IMR-90 (cell line): ENCODE results near the gene FBXO15. TPM values are rescaled to one million over a fixed set of nuclear protein-coding genes. Genes with fewer than 3 reads are reported as not detected.

Source experiments
- ATAC-seq: fragments of 200-7000 bp; cut with Tn5 transposase; 2 replicates; pipeline ENCODE4 v1.9.1; 2020; ENCODE audit warnings: low read depth, mild to moderate bottlenecking, moderate library complexity
- BruUV-seq: library from RNA; stranded (reverse); fragments of 400-500 nt; replicated peaks from 2 replicates; lab custom pipeline; 2021; lab: Mats Ljungman, UMichigan
- CTCF ChIA-PET: fragments of 300-600 bp; formaldehyde crosslinking; extraction: SDS; loops from one replicate; lab custom pipeline; 2021; ENCODE audit warnings: antibody characterized with exemption; lab: Yijun Ruan, JAX
- POLR2A ChIA-PET: fragments of 300-600 bp; sonication (Branson Sonifier 250); formaldehyde crosslinking; loops from one replicate; lab custom pipeline; 2022; ENCODE audit warnings: antibody characterized with exemption; ENCODE audit not compliant: unreplicated experiment; lab: Charles Lee
- DNase-seq: peaks from one replicate; pipeline ENCODE4 v3.0.0; 2013
- H2AFZ ChIP-seq: replicated peaks from 2 replicates; pipeline ENCODE3; 2013; ENCODE audit warnings: low read length, mild to moderate bottlenecking; ENCODE audit not compliant: poor library complexity
- H2AK5ac ChIP-seq: 2 replicates; pipeline ENCODE4 v1.6.1; 2013; ENCODE audit warnings: low read depth, low read length, inconsistent platforms
- H2AK9ac ChIP-seq: replicated peaks from 2 replicates; pipeline ENCODE3; 2013; ENCODE audit warnings: mild to moderate bottlenecking, low read depth, low read length, moderate library complexity; ENCODE audit not compliant: poor library complexity
- H2BK120ac ChIP-seq: 2 replicates; pipeline ENCODE4 v1.6.1; 2013; ENCODE audit warnings: low read depth, low read length, inconsistent platforms
- H2BK15ac ChIP-seq: 3 replicates; pipeline ENCODE4 v1.6.1; 2013; ENCODE audit warnings: low read depth, low read length, inconsistent platforms
- H2BK20ac ChIP-seq: 2 replicates; pipeline ENCODE4 v1.6.1; 2013; ENCODE audit warnings: low read depth, mild to moderate bottlenecking, inconsistent platforms, low read length, moderate library complexity
- H2BK5ac ChIP-seq: 2 replicates; pipeline ENCODE4 v1.6.1; 2013; ENCODE audit warnings: mild to moderate bottlenecking, low read depth, low read length, inconsistent platforms; ENCODE audit not compliant: poor library complexity, severe bottlenecking
- H3K14ac ChIP-seq: replicated peaks from 2 replicates; pipeline ENCODE4 v1.6.1; 2013; ENCODE audit warnings: low read depth, low read length, inconsistent platforms
- H3K18ac ChIP-seq: 2 replicates; pipeline ENCODE4 v1.6.1; 2013; ENCODE audit warnings: low read depth, low read length, control low read depth
- H3K23ac ChIP-seq: 2 replicates; pipeline ENCODE4 v1.6.1; 2013; ENCODE audit warnings: low read depth, low read length, inconsistent platforms
- H3K27ac ChIP-seq: 2 replicates; pipeline ENCODE4 v1.5.1; 2013; ENCODE audit warnings: mild to moderate bottlenecking, control low read depth, low read length; ENCODE audit not compliant: insufficient read depth
- H3K27me3 ChIP-seq: 2 replicates; pipeline ENCODE4 v1.6.1; 2013; ENCODE audit warnings: low read length; ENCODE audit not compliant: control insufficient read depth, insufficient read depth
- H3K36me3 ChIP-seq: 2 replicates; pipeline ENCODE4 v1.6.1; 2013; ENCODE audit warnings: low read length, mixed read lengths; ENCODE audit not compliant: control insufficient read depth, insufficient read depth
- H3K4ac ChIP-seq: 2 replicates; pipeline ENCODE4 v1.6.1; 2013; ENCODE audit warnings: low read depth, low read length, inconsistent platforms
- H3K4me1 ChIP-seq: 2 replicates; pipeline ENCODE4 v1.6.1; 2013; ENCODE audit warnings: low read length, mixed read lengths; ENCODE audit not compliant: control insufficient read depth, insufficient read depth
- H3K4me2 ChIP-seq: 2 replicates; pipeline ENCODE4 v1.6.1; 2013; ENCODE audit warnings: low read depth, mild to moderate bottlenecking, control low read depth, low read length, moderate library complexity
- H3K4me3 ChIP-seq: 2 replicates; pipeline ENCODE4 v1.5.1; 2013; ENCODE audit warnings: low read depth, mild to moderate bottlenecking, control low read depth, low read length, moderate library complexity; ENCODE audit not compliant: insufficient read depth
- H3K56ac ChIP-seq: 2 replicates; pipeline ENCODE4 v1.6.1; 2013; ENCODE audit warnings: low read length, inconsistent platforms; ENCODE audit not compliant: insufficient read depth; ENCODE audit errors: extremely low read depth
- H3K79me1 ChIP-seq, 2 experiments: 2 replicates each; pipeline ENCODE4 v1.6.1; 2013; ENCODE audit warnings: low read length in 2 of 2, inconsistent platforms in 1 of 2, low read depth in 1 of 2
- H3K9ac ChIP-seq: 2 replicates; pipeline ENCODE4 v1.6.1; 2013; ENCODE audit warnings: low read depth, low read length, control low read depth
- H3K9me1 ChIP-seq: 2 replicates; pipeline ENCODE4 v1.6.1; 2013; ENCODE audit warnings: low read length, inconsistent platforms; ENCODE audit not compliant: insufficient read depth
- H3K9me3 ChIP-seq: 2 replicates; pipeline ENCODE4 v1.6.1; 2013; ENCODE audit warnings: low read length; ENCODE audit not compliant: control insufficient read depth, insufficient read depth
- H4K20me1 ChIP-seq: 2 replicates; pipeline ENCODE4 v1.6.1; 2013; ENCODE audit warnings: low read length, inconsistent platforms; ENCODE audit not compliant: insufficient read depth
- H4K5ac ChIP-seq: 2 replicates; pipeline ENCODE4 v1.6.1; 2013; ENCODE audit warnings: mild to moderate bottlenecking, low read depth, low read length, control low read depth
- H4K8ac ChIP-seq, 2 experiments: 2 replicates each; pipeline ENCODE4 v1.6.1; 2013; ENCODE audit warnings: low read depth in 2 of 2, low read length in 2 of 2, control low read depth in 1 of 2, inconsistent platforms in 1 of 2
- H4K91ac ChIP-seq: 2 replicates; pipeline ENCODE4 v1.6.1; 2013; ENCODE audit warnings: low read depth, low read length, inconsistent platforms; ENCODE audit not compliant: insufficient read depth
- MAFK ChIP-seq: IDR thresholded peaks from 2 replicates; pipeline ENCODE4 v1.6.1; 2012; ENCODE audit warnings: low read depth, low read length, improper control_type of control experiment
- NFE2L2 ChIP-seq: fragments of 150-350 bp; IDR thresholded peaks from 2 replicates; pipeline ENCODE4 v1.6.1; 2016; ENCODE audit warnings: low read depth, mild to moderate bottlenecking, low read length
- WGBS, 2 experiments: methylation state at CpG; one replicate each; pipeline versions ENCODE4 v1.1.5 to v1.1.7; 2013; ENCODE audit warnings: missing lambda C conversion rate in 2 of 2; ENCODE audit not compliant: insufficient read length in 1 of 2; ENCODE audit errors: extremely low coverage in 2 of 2; 5-methylcytosine and 5-hydroxymethylcytosine counted together
- dilution Hi-C: fragments of 300-500 bp; cut with HindIII; formaldehyde crosslinking; loops from one replicate; pipeline ENCODE4 v1.14.3; 2018; ENCODE audit warnings: low sequenced_read_pairs; ENCODE audit not compliant: unreplicated experiment
- in situ Hi-C: fragments of 300-500 bp; cut with MboI; formaldehyde crosslinking; loops from 3 replicates; pipeline ENCODE4 v1.14.3; 2019; ENCODE audit warnings: low sequenced_read_pairs, inconsistent platforms, mixed read lengths
- intact Hi-C: fragments of 100-400 bp; cut with micrococcal nuclease; formaldehyde crosslinking; loops from 2 replicates; pipeline ENCODE4 v1.10.0; 2022
- polyA plus RNA-seq, 3 experiments: library from polyadenylated mRNA; depleted of rRNA; stranded (reverse); fragments of >200 nt; gene quantifications; 2 replicates each; pipeline ENCODE4 v1.2.3, GENCODE V29; 2012; ENCODE audit warnings: low replicate concordance in 1 of 3
- total RNA-seq: library from RNA; depleted of rRNA; stranded (reverse); fragments of >200 nt; gene quantifications from 2 replicates; pipeline ENCODE4 v1.2.3, GENCODE V29; 2012

The FBXO15 gene
- total and polyA plus RNA-seq, 2 of the 4 experiments (the other 2 are of a cell fraction), result 0.90 to 2.0 TPM

DNA sequence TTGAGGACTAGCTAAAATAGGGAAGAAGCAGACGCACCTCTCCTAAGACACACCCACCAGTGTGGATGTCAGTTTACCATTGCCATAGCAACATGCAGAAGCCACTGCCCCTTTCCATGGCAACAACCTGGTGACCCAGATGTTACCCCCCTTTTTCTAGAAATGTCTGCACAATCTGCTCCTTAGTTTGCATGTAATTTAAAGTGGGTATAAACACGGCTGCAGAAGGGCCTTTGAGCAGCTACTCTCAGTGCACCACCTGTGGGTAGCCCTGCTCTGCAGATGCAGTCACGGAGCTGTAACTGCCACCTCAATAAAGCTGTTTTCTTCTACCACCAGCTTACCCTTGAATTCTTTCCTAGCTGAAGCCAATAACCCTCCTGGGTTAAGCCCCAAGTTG lies 87.1 kb downstream of the FBXO15 start:
- no peaks in the 10 kb centered on the region for H3K9me1 ChIP-seq
- no peak overlapping the region for H2AK9ac ChIP-seq
- no peak overlapping the region for H3K9ac ChIP-seq
- no peak overlapping the region for H2AFZ ChIP-seq
- H2BK15ac ChIP-seq, result no peak overlapping the region
- 0 out of 2 replicates have a peak, but pooled peaks cover 3% of the 10 kb centered on the region for H3K9me3 ChIP-seq
- in situ Hi-C loops (no loop called here), intact Hi-C loops (no loop called here), dilution Hi-C loops (no loop called here)
- no peak overlapping the region for H3K14ac ChIP-seq
- H3K4ac ChIP-seq, result no peak overlapping the region
- no peak overlapping the region for H2AK5ac ChIP-seq
- no peak for DNase-seq
- TF ChIP-seq NFE2L2 (no peak), MAFK (no peak)
- no peaks in the 10 kb centered on the region for H3K4me1 ChIP-seq
- no CpG with 5 or more reads among the region's 3 CpGs for WGBS, 2 experiments
- no peaks in the 10 kb centered on the region for H3K79me1 ChIP-seq
- H4K91ac ChIP-seq, result no peak overlapping the region
- no peak for ATAC-seq
- no peak overlapping the region for H2BK5ac ChIP-seq
- H2BK120ac ChIP-seq, result no peak overlapping the region
- no peak overlapping the region for H4K8ac ChIP-seq
- no peak overlapping the region for H3K4me3 ChIP-seq
- no TSS peak for BruUV-seq
- POLR2A ChIA-PET, result no interaction called here
- H3K27ac ChIP-seq, result no peak overlapping the region
- CTCF ChIA-PET, result interaction anchor here (1.2 kb wide), 1 partner anchor 21 kb away, joined by 3 read pairs; no protein-coding TSS in a partner anchor
- no peaks in the 10 kb centered on the region for H3K36me3 ChIP-seq
- no peak overlapping the region for H3K56ac ChIP-seq
- no peak overlapping the region for H3K4me2 ChIP-seq
- no peak overlapping the region for H3K23ac ChIP-seq
- H4K5ac ChIP-seq, result no peak overlapping the region
- no peak overlapping the region for H2BK20ac ChIP-seq
- H3K18ac ChIP-seq, result no peak overlapping the region
- peaks cover 16% of the 10 kb centered on the region for H3K27me3 ChIP-seq
- H4K20me1 ChIP-seq, result no peaks in the 10 kb centered on the region
